ENCODE measurements around the gene PDZD2.

Gene PDZD2

DNA sequence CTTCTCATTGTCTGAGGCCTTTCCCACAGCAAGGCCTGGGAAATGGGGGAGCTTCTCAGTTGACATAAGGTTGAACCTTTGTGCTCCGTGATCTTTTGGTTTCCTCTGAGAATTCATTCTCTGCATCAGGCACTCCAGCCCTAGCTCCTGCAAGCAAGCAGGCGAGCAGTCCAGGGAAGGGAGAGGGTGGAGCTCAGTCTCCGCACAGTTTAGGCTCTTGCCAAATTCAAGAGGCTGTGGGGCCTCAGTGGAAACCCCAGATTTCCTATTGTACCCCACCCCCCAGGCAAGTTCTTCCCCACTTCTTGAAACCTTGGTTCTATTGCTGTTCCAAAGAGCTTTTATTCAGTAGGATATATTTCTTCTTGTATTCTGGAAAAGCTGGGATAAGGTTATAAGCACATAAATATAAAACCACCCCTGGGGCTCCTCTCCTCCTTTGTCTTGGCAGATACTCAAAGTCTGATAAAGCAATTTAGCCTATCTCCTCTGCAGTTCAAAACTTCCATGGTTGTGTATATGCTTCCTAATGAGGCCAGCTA is 147.2 kb downstream of the PDZD2 start:
- DNase-seq (ENCODE audit: low read depth in 1 of 2, low spot score in 1 of 2): no peak
- TF ChIP-seq SPI1 (IDR thresholded peaks at IDR 0.05; ENCODE audit: borderline replicate concordance, low read depth) (no peak), POLR2AphosphoS5 (IDR thresholded peaks at IDR 0.05; ENCODE audit: low read depth) (no peak), GABPA (IDR thresholded peaks at IDR 0.05; ENCODE audit: low read depth) (no peak)
- TF ChIP-seq, protein P1, sequence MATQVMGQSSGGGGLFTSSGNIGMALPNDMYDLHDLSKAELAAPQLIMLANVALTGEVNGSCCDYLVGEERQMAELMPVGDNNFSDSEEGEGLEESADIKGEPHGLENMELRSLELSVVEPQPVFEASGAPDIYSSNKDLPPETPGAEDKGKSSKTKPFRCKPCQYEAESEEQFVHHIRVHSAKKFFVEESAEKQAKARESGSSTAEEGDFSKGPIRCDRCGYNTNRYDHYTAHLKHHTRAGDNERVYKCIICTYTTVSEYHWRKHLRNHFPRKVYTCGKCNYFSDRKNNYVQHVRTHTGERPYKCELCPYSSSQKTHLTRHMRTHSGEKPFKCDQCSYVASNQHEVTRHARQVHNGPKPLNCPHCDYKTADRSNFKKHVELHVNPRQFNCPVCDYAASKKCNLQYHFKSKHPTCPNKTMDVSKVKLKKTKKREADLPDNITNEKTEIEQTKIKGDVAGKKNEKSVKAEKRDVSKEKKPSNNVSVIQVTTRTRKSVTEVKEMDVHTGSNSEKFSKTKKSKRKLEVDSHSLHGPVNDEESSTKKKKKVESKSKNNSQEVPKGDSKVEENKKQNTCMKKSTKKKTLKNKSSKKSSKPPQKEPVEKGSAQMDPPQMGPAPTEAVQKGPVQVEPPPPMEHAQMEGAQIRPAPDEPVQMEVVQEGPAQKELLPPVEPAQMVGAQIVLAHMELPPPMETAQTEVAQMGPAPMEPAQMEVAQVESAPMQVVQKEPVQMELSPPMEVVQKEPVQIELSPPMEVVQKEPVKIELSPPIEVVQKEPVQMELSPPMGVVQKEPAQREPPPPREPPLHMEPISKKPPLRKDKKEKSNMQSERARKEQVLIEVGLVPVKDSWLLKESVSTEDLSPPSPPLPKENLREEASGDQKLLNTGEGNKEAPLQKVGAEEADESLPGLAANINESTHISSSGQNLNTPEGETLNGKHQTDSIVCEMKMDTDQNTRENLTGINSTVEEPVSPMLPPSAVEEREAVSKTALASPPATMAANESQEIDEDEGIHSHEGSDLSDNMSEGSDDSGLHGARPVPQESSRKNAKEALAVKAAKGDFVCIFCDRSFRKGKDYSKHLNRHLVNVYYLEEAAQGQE (IDR thresholded peaks at IDR 0.05; ENCODE audit: insufficient replicate concordance, low read depth): no peak
- TF ChIP-seq, protein P2, sequence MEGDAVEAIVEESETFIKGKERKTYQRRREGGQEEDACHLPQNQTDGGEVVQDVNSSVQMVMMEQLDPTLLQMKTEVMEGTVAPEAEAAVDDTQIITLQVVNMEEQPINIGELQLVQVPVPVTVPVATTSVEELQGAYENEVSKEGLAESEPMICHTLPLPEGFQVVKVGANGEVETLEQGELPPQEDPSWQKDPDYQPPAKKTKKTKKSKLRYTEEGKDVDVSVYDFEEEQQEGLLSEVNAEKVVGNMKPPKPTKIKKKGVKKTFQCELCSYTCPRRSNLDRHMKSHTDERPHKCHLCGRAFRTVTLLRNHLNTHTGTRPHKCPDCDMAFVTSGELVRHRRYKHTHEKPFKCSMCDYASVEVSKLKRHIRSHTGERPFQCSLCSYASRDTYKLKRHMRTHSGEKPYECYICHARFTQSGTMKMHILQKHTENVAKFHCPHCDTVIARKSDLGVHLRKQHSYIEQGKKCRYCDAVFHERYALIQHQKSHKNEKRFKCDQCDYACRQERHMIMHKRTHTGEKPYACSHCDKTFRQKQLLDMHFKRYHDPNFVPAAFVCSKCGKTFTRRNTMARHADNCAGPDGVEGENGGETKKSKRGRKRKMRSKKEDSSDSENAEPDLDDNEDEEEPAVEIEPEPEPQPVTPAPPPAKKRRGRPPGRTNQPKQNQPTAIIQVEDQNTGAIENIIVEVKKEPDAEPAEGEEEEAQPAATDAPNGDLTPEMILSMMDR (IDR thresholded peaks at IDR 0.05; ENCODE audit: insufficient read depth, low read length): no peak
- H3K27me3 ChIP-seq (ENCODE audit: insufficient read depth, poor library complexity, severe bottlenecking): no peaks in the 10 kb centered on the region
- no peak overlapping the region for H3K4me3 ChIP-seq (replicated peaks; ENCODE audit: insufficient read depth, low read length)
- no peak overlapping the region for H3K27ac ChIP-seq (replicated peaks)

DNA sequence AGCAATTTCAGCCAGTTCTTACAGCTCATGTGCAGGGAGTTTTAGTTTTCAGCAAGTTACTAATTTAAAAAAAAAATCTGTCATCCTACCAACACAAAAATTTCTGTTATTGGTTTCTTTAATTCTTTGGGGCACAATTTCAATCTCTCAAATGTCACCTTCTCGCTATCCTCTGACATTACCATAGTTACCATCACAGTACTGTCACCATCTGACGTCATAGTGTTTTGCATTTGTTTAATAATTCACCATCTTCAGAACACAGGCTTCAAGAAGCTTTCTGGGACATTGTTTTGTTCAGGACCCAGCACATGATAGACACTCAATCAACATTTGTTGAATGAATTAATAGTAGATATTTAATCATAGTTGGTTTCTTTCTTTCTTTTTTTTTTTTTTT is 155.1 kb downstream of the PDZD2 start:
- TF ChIP-seq, protein P2 (IDR thresholded peaks at IDR 0.05; ENCODE audit: insufficient read depth, low read length): no peak
- no peak for TF ChIP-seq GABPA (IDR thresholded peaks at IDR 0.05; ENCODE audit: low read depth)
- TF ChIP-seq, protein P1 (IDR thresholded peaks at IDR 0.05; ENCODE audit: insufficient replicate concordance, low read depth): no peak
- TF ChIP-seq SPI1 (IDR thresholded peaks at IDR 0.05; ENCODE audit: borderline replicate concordance, low read depth): no peak

DNA sequence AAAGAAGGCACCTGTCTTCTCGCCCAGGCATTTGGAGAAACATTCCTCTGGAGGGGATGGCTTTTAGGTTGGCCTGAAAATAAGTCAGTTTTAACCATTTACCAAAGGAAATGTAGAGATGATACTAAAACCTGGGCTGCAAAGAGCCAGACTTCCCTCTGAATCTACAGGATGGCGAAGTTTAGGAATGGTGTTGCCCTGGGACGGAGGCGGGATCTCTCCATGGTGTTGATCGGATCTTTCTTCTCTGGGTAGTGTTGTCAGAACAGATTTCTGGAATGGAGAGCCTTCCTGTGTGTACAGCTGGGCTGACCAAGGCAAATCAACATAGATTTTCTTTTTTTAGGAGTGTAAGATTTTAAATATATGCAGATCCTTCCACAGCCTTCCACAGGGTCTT is 159.2 kb downstream of the PDZD2 start:
- TF ChIP-seq, protein P1 (IDR thresholded peaks at IDR 0.05; ENCODE audit: insufficient replicate concordance, low read depth): no peak
- TF ChIP-seq GABPA (IDR thresholded peaks at IDR 0.05; ENCODE audit: low read depth): no peak
- no peak for TF ChIP-seq SPI1 (IDR thresholded peaks at IDR 0.05; ENCODE audit: borderline replicate concordance, low read depth)
- TF ChIP-seq, protein P2 (IDR thresholded peaks at IDR 0.05; ENCODE audit: insufficient read depth, low read length): no peak

More for the DNA sequence above, 155.1 kb downstream of the PDZD2 start:
- no peak for DNase-seq (ENCODE audit: low read depth in 1 of 2, low spot score in 1 of 2)
- H3K27me3 ChIP-seq (ENCODE audit: insufficient read depth, poor library complexity, severe bottlenecking): no peaks in the 10 kb centered on the region
- no peak overlapping the region for H3K4me3 ChIP-seq (replicated peaks; ENCODE audit: insufficient read depth, low read length)
- no peak overlapping the region for H3K27ac ChIP-seq (replicated peaks)

More for the DNA sequence above, 159.2 kb downstream of the PDZD2 start:
- Histone ChIP-seq H3K27ac (replicated peaks) (no peak overlapping the region), H3K27me3 (ENCODE audit: insufficient read depth, poor library complexity, severe bottlenecking) (no peaks in the 10 kb centered on the region), H3K4me3 (replicated peaks; ENCODE audit: insufficient read depth, low read length) (no peak overlapping the region)
- DNase-seq (ENCODE audit: low read depth in 1 of 2, low spot score in 1 of 2): no peak

Measured in HL-60 (cell line).